HG03469 (cell line): ENCODE measurements around the gene C1orf146.
"Not testable (repeated sequence)": the region's sequence is repeated elsewhere in the genome, so short reads cannot be mapped to it uniquely, and the experiment has no call there.

Experiments
- ATAC-seq: cut with Tn5 transposase; IDR thresholded peaks from one replicate; pipeline ENCODE4 v1.9.1; 2021; ENCODE audit warnings: mild to moderate bottlenecking, moderate library complexity, moderate number of reproducible peaks; ENCODE audit not compliant: unreplicated experiment

The C1orf146 gene, protein sequence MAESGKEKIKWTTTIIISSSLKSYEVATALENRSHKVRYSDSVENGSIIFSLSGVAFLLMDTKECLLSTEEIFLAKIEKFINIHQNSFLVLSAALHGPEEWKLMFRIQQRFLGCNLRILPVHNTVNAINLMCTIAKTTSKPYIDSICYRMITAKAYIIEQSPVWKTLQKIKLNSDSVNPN

DNA sequence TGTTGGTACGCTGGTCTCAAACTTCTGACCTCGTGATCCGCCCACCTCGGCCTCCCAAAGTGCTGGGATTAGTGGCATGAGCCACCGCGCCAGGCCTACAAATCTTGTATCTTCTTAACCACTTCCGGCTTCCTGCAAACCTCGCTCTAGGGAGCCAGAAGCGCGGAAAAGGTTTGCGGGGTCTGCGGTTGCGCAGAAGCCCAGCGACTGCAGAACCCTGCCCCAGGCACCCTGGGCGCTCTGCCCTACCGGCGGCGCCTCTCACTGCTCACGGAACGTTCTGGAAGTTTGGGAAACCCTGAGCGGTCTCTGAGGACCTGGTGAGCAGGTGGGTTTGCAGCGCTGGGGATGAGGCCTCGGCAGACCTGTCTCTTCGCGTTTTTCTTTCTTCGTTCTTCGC lies at the start of gene C1orf146:
C1orf146 (plus strand) TSS at position 195 of the 400 bp plus-strand sequence. CDS start 13,506 bp downstream, outside the sequence.
- no peak for ATAC-seq

DNA sequence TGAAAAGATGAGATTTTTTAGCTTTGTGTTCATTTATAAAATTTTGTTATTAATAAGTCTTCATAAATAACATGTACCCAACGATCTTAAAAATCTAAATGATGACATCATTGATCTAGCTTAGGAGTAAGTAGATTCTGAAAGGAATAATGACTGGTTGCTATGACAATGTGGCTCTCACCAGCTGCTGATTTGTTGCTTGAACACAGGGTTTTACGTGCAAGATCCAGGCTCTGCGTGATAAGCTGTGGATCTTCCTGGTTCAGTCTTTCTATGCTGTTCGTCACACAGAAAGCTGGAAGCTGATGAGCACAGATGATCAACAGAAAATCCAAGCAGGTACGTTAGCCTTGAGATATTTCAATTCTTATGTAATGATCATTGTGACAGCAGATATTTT lies 49.1 kb upstream of the C1orf146 start:
- ATAC-seq = no peak

DNA sequence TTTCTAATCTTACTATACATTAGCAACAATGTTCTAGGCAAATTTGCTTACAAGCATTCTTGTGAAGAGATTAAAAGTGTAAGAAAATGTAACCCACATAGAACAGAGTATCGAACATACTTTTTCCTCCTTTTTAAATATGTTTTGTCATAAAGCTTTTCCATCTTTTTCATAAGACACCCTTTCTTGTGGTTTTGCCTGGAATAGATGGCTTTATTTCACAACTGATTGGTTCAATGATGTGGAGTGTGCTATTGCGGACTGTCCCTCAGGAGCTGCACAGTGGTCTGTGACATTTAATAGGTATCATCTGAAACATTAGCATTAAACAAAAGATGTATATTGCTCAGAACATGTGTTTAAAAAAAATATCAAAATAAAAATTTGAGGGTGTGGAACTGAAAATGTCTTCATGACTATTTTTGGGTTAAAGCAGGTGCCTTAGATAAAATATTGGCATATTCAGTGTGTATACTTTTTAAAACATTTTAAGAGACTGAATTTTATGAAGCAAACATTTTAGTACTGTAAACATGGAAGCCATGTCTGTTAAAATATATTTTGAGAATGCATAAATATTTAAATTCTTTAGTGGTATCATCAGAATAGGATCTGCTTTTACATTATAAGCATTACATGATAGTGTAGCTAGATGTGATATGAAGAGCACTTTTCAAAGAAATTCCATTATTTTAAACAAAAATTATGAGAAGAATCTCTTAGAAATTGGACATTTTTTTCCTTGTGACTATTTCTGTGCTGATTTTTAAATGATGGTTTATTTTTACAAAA lies 48.3 kb upstream of the C1orf146 start:
- no peak for ATAC-seq

DNA sequence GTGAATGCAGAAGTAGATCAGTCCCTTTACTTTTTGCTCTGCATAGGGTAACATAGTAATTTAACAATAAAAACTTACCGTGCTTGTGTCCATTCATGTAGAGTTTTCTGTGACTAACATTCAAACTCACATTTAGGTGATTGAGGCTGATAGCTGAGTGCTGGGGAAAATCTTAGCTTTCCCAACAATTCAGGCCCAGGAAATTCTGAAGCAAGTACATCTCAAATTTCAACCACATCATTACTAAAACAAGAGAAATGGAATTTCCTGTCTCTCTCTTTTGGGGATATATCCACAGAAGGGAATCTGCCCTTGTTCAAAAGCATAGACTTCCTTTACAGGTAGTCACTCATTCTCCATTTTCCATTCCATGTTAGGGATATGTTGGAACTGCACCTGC lies 33.1 kb upstream of the C1orf146 start:
- ATAC-seq = no peak

DNA sequence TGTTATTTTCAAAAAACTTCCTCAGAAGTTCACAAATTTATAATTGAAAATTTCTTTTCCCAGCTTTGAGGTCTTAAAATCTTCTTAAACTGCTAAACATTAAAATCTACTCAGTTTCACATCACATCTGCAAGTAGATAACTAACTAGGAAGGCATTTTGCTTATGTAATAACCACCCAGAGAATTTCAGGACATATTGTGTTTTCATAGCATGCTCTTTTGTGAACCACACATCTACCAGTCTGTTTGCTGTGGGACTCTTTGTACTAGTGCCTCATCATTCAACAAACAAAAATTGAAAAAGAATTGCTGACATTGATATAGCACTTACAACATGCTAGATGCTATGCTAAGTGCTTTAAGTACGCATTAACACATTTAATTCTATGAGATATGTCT lies 31.6 kb upstream of the C1orf146 start:
- no peak for ATAC-seq

DNA sequence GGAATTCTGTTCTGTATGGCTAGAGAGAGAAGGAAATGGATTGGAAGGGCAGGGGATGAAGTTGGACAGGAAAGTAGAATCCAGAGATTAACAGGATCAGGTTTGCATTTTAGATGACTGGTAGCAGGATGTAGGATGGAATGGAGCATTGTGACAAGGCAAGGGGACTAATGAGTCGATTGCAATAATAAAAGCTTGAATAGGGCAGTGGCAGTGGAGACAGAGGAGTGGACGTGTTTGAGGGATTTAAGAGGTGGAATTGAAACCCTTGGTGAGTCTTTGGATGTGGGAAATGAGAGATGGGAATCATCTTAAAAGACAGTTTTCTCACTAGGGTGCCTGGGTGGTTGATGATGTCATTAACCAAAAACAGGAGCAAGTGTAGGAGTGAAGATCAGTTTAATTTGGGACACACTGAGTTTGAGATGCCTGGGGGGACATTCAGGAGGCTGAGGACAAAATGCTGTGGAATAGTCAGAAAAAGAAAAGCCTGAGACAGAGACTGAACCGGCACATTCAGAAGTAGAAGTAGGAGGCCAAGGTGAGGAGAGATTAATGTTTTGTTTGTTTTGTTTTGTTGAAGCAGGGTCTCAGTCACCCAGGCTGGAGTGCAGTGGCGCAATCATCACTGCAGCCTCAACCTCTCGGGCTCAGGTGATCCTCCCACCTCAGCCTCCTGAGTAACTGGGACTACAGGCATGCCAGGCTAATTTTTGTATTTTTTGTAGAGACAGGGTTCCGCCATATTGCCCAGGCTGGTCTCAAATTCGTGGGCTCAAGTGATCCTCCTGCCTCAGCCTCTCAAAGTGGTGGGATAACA lies 29.1 kb upstream of the C1orf146 start:
- no peak for ATAC-seq

DNA sequence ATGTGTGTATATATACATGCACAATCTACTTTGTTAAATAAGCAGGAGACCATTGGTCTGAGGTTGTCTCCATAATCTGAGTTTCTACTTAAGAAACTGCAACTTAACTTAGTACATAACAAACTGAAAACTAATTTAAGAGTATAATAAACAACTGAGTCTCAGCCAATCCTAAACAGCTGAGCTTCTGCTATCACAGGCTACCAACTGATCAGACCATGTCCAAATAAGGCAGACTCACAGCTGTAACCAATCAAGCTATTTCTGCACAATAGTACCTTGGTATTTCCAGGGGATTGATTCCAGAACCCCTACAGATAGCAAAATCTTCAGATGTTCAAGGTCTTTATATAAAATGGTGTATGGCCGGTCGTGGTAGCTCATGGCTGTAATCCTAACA lies 26.0 kb upstream of the C1orf146 start:
- ATAC-seq = no peak

DNA sequence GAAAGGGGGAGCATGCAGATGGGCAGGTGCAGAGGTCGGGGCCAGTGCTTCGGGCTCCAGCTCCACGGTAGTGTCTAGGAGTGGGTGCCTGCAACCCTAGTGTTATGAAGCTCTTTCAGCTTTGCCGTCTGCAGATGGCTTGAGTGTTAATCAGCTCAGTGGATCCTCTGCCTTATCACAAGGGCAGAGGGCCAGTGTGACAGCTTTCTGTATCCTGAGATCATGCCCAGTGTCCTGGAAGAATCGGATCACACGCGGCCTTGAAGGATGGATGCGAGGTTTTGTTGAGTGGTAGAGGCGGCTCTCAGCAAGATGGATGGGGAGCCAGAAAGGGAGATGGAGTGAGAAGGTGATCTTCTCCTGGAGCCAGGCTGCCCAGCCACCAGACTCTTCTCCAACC lies 25.5 kb upstream of the C1orf146 start:
- no peak for ATAC-seq

DNA sequence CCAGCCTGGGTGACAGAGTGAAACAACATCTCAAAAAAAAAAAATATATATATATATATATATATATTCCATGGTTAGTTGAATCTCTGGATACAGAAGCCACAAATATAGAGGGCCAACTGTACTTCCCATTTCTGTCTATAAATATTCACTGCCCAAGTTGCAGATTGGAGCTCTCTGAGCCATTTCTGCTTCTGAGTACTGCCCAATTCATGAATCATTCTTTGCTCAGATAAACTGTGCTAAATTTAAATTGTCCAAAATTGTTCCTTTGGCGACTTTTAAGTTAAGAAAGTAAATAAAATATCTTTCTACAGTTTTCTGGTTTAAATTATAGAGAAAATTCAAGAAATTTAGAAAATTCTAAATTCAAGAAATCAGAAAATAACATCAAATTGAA lies 23.2 kb upstream of the C1orf146 start:
- no peak for ATAC-seq

DNA sequence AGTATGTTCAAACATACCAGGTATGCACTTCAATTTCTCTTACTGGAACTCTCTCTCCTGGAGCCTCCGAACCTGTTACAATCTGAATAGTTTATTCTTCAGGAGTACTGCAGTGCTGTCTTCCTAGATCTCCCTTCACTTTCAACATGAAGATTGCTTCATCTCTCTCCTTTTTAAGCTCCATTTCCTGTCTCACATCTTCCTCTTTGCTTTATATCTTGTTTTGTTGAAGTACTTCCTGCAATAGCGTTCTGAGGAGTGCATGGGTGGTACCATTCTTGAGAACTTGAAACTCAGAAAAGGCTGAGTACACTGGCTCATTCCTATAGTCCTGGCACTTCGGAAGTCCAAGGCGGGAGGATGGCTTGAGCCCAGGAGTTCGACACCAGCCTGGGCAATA lies 15.7 kb upstream of the C1orf146 start:
- no peak for ATAC-seq

DNA sequence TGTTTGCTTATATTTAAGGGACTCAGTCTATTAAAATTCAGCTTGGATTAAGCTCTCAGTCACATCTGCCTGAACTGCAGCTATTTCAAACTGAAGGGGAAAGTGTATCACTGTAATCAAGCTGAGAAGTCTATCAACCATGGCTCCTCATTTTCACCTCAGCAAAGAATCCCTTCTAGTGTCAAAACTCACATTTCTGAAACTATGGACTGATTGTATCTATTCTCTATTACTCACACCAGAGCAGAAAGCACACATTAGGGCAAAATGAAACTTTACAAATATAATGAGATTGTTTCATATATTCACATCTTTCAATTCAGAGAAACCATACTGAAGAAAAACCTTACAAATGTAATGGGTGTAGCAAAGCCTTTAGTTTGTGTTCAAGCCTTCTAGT lies 14.6 kb upstream of the C1orf146 start:
- ATAC-seq = no peak

DNA sequence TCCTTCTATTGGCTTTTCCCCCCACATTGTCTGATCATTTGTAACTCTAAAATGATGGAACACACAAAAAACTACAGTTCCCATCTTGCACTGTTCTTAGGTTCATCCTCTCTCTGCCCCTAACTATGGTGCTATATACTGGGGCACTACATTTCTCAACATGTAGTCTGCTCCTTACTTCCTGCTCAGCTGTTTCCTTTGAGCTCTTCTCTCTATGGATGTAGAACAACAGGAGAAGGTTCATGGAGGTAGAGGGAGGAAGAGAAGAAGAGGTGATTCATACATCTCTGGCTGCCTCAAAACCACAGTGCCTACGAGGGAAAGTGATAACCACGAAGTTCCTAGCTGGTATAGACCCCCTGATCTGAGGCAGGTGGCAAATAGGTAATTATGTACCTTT lies 7.0 kb upstream of the C1orf146 start:
- ATAC-seq = no peak

DNA sequence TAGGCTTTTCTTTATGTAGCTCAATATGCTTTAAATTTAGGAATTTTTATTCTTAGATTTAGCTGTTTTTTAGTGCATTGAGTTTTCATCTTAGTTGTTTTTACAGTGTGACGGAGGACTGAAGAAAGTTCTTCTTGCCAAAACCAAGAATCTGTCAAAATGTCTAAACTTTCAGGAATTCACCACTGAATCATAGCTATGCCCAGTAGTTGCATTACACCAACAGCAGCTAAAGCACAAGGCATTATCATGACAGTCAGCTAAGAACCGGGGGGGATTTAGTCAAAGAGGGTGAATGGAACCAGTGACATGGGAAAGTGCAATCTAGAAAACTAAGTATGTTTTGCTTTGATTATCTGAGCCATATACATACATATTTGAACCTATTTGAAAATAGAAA lies 6.5 kb upstream of the C1orf146 start:
- no peak for ATAC-seq

DNA sequence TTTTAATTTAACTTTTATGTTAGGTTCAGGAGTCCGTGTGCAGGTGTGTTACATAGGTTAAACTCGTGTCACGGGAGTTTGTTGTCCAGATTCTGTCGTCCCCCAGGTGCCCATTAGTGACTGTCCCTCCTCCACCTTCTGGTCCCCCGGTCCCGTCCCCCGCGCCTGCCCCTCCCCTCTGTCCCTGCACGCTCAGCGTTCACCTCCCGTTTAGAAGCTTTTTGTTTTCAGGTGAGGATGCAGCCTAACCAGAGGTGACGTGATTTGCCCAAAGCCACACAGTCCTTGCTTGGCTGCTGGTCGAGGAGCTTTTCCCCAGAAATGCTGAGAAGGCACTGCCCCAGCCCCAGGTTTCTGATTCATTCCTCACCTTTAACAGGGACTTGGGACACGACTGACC lies 844 bp downstream of the C1orf146 start:
- no peak for ATAC-seq

DNA sequence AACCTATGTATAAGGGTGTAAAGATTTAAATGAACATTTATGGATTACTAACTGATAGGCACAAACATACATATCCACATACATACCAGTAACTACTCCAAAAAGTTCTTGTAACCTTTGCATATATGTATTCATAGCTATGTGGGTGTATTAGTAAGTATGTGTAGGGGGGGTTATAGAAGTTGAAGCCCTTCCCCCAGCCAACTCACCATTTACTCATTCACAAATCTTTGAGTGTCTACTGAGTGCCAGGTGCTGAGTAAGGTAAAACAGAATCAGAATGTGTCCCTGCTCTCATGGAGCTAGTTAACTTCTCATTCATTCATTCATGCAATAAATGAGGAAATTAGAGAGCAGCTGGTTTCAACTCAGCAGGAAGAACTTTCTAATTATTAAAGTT lies 1.3 kb downstream of the C1orf146 start:
- no peak for ATAC-seq

DNA sequence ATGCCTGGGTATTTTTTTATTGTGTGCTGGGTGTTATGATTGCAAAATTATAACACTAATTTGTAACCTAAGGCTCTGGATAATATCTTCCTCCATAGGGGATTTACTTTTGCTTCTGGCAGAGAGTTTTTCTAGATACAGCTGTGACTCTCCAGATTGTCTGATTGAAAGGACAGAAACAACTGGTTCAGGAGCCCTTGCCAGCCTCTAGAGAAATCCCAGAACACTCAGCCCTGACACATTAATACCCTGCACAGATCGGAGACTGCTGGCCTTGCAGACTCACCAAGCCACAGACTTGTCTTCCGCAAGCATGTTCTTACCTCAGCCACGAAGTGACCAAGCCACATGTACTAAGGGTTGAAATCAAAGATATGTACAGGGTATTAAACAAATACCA lies 10.7 kb downstream of the C1orf146 start:
- no peak for ATAC-seq

DNA sequence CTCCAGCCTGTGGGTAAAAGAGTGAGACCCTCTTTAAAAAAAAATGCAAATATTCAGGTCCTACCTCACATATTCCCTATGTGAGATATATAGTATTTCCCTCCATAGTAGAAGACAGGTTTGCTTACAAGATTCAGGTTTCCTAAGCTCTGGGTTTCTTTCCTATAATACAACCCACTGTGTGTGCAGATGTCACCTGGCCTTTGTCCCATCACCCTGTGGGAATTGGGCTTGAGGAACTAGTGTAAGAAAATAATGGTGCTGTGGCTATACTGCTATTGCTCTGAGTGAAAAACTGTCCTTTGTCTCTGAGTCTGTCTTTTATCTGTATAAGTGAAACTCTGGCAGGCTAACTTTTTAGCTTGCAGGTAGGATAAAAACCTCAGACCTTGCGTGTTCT lies 13.0 kb downstream of the C1orf146 start:
- no peak for ATAC-seq

DNA sequence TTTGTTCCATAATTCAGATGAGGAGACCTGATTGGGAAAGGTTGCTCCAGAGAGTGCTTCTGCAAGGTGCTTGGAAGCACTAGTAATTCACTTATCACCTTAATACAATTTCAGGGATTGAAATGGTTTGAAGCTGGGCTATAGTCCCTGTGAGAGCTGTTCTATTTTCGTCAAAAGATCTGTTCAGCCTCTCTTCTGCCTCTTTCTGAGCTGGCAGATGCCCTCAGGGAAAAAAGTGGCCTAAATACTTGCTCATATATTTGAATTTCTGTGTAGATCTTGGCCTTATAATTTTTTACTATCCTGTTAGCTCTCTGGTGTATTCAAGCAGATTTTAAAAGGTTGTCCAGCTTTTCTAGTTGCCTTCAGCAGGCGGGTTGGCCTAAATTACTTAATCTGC lies 22.3 kb downstream of the C1orf146 start:
- ATAC-seq = no peak

DNA sequence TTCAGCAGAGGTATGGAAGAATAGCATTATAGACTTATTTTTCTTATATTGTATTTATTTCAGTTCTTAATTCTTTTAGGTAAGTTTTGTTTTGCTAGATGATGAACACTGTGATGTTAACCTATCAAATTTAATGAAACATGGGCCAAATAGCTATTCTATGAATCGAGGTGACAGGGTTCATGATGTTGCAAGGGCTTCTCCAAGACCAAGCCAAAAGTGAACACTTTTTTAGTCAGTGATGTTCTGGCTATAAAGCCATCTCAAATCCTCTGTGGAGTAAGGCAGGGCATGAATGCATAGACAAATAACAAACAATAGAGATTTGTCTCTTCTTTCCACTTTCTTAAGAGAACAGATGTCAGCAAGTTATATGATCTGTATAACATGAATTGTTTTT lies 26.7 kb downstream of the C1orf146 start:
- no peak for ATAC-seq

DNA sequence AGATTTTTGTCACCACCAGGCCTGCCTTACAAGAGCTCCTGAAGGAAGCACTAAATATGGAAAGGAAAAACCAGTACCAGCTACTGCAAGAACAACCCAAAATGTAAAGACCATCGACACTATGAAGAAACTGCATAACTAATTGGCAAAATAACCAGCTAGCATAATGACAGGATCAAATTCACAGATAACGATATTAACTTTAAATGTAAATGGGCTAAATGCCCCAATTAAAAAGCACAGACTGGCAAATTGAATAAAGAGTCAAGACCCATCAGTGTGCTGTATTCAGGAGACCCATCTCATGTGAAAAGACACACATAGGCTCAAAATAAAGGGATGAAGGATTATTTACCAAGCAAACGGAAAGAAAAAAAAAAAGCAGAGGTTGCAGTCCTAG lies 37.0 kb downstream of the C1orf146 start:
- ATAC-seq = not testable (repeated sequence)

DNA sequence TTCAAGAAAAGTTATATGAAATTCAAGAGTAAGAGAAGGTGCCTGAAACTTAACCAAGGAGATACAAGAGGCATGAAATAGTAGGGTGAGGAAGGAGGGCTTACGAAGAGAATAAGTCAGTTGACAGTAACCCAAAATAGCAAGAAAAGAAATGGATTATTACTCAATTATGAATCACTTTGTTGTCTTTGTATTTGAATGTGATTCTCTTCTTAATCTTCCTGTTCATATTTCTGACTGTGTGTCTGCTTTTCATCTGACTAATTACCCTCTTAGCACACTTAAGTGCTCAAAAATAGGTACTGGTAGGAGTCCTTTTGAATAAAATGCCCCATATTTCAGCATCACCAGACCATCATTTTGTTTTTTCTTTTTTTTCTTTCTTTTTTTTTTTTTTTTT lies 41.6 kb downstream of the C1orf146 start:
- ATAC-seq = no peak

DNA sequence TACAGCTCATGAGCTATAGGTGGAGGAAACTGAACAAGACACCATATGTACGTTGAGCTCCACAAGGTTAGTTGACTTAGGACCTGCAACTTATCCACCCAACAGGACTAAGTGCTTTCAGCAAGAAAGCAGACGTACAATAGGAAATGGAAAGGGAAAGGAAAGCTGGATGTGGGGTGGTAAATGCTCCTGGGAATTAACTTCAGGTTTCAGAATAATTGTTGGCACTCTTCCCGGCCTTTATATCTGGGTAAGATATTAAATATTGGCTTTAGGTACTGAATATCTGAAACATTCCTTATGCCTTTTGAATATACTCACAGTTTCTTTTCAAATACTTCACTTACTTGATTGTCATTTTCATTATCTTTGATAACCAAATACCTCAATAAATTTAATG lies 44.8 kb downstream of the C1orf146 start:
- ATAC-seq = no peak
